NCI-H69 (cell line): Measurements from ENCODE around the gene OGG1.
A peak's percentile ranks its signal among the peaks of the same experiment; 100 is the strongest.

Experiments
- DNase-seq: peaks from one replicate; lab custom pipeline; 2025; lab: John Stamatoyannopoulos, UW

The OGG1 gene

DNA sequence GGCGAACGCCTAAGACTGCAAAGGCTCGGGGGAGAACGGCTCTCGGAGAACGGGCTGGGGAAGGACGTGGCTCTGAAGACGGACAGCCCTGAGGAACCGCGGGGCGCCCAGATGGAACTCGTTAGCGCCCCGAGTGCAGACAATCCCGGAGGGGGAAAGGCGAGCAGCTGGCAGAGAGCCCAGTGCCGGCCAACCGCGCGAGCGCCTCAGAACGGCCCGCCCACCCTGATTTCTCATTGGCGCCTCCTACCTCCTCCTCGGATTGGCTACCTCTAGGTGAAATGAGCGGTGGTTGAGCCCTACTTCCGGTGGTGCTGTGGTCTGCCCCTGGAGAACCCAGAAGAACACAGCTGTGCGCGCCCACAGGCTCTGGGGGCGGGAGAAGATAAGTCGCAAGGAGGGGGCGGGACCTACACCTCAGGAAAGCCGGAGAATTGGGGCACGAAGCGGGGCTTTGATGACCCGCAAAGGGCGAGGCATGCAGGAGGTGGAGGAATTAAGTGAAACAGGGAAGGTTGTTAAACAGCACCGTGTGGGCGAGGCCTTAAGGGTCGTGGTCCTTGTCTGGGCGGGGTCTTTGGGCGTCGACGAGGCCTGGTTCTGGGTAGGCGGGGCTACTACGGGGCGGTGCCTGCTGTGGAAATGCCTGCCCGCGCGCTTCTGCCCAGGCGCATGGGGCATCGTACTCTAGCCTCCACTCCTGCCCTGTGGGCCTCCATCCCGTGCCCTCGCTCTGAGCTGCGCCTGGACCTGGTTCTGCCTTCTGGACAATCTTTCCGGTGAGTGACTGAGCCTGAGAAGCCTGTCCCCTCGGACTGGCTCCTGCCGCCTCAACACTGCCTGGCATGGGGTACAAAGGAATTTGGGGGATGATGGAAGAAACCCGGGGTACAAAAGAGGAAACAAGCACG is at the start of gene OGG1:
Gene OGG1 (plus strand): TSS at position 308 of the 911 bp plus-strand sequence. CDS start 335 bp downstream, at position 643.
- peak; percentile 97 for DNase-seq

DNA sequence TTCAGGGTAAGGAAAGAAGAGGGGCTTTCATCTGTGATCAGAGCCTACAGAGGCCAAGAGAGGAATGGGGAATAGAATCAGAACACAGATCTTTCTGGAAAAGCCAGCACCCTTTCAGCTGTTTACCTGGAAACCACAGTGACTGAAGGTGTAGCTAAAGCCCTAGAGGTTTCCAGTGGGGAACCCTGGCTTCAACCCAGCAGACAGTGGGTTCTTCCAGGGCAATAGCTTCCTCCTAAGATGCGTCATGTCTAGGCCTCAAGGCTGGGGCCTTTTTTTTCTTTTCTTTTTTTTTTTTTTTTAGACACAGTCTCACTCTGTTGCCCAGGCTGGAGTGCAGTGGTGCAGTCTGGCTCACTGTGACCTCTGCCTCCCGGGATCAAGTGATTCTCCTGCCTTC is 49.2 kb upstream of the OGG1 start:
- no peak for DNase-seq

DNA sequence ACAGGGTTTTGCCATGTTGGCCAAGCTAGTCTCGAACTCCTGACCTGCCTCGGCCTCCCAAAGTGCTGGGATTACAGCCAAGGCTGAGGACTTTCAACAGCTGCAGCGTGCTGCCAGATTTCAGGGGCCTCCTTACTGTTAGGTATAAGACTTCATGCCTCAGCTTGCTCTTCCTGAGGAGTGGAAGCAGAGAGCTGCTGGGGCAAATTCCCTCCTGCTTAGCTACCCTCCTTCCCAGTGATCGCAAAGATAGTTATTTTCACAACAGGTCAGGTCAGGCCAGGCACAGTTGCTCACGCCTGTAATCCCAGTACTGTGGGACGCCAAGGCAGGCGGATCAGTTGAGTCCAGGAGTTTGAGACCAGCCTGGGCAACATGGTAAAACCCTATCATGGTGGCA is 48.7 kb upstream of the OGG1 start:
- DNase-seq = no peak

DNA sequence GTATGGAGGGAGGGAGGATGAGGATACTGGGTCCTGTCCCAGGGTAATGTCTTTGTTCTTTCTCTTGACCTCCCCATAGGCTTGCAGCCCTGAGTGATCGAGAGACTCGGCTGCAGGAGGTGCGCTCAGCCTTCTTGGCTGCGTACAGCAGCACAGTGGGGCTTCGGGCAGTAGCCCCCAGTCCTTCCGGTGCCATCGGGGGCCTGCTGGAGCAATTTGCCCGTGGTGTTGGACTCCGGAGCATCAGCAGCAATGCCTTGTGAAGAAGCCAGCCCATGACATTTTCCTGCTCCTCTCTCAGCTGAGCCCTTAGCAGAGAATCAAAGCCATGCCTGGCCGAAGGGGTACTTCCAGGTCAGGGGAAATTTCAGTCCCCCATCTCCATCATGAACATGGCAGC is 48.0 kb upstream of the OGG1 start:
- no peak for DNase-seq

DNA sequence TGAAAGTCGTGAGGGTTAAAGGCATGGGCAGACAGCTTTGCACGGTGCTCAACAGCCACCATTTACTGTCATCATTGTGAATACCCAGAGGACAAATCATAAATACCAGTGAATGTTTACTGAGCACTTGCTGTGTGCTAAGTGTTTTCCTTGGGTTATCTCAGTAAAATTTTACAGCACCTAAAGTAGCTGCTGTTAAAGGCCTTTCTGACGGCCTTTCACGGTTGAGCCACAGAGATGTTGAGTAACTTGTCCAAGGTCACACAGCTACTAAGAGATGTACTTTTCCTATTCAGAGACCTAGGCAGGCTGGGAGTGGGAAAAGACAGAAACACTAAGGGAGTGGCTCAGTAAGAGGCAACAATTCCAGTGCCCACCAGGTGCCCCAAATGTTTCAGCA is 46.5 kb upstream of the OGG1 start:
- DNase-seq = no peak

DNA sequence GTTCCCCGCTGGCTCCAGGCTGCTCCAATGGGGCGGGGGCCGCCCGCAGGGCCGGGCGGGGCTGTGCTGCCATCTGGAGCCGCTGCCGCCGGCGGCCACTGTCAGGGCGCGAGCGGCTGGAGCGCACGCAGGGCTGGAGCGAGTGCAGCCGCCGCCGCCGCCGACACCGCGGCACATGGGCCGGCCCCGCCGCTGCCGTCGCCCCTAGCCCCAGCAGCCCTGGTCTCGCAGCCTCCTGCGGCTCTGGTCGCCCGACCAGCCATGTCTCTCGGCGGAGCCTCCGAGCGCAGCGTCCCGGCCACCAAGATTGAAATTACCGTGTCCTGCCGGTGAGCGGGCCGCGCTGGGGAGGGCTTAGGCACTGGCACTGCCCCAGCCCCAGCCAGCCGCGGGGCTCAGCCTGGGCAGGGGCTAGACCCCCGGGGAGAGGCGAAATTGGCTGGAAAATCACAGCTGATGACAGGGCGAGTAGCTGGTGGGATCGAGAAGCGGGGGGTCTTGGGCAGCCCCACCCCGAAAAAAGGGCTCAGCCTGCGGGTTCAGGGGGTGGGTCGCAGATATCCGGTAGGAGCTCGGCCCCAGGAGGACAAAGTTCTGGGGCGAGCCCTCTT is 45.9 kb upstream of the OGG1 start, which contains the start of gene CPNE9:
Gene CPNE9 (plus strand): TSS at position 98 of the 611 bp plus-strand sequence. CDS start 164 bp downstream, at position 262.
- DNase-seq = peak; percentile 62

DNA sequence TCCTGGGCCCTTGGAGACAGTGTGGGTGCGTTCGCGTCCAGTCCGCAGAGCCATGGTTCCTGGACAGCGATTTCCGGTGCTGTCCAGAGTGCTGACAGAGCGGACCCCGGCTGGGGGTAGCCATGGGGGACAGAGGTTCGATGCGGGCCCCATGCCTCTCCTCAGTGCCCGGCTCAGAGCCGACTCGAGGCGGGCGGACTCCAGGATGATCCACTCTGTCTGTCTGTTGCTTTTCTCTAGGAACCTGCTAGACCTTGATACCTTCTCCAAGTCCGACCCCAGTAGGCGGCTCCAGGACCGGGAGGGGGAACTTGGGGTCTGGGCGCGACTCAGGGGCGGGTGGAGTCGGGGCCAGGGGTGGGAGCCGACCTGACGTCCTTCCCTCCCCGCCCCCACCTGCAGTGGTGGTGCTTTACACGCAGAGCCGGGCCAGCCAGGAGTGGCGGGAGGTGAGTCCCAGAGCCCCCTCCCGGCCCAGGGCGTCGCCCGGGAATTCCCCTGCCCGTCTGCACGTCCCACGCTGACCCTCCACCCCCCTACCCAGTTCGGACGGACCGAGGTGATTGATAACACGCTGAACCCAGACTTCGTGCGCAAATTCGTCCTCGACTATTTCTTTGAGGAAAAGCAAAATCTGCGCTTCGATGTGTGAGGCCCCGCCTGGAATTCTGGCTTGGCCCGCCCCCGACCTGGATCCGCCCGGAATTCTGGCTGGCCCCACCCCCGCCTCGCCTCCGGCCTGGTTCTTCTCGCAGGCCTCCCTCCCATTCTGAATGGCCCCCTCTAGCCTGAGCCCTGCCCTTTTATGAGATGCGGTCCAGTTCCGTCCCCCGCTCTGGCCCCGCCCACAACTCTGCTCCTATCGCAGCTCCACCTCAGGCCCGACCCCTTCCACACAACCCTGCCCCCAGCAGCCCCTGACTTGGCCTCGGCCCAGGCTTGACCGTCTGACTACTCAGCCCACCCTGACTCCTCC is 45.1 kb upstream of the OGG1 start:
- peak; percentile 41 for DNase-seq

DNA sequence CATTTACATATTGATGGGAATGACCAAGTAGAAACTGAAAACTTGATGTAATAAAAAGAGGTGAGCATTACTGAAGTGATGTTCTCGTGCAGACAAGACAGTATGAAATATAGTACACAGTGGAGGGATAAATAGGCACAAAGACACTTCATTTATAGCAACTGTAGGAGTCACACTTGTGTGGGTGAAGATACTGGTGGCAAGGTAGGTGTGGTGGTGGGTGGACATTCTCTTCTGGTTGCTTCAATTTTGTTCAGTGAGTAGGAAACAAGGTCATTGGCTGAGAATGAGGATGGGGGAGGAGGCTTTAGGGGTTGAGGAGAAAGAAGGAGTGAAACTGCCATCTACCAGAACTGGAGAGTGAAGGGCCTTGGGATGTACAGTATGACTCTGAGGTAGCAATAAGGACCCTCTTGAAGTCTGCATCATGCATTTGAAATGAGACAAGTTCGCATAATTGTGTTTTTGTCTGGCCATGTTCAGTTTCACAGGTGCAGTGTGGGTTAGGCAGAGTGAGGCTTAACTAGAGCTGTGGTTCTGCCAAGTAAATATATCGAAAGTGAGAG is 39.5 kb upstream of the OGG1 start:
- no peak for DNase-seq

DNA sequence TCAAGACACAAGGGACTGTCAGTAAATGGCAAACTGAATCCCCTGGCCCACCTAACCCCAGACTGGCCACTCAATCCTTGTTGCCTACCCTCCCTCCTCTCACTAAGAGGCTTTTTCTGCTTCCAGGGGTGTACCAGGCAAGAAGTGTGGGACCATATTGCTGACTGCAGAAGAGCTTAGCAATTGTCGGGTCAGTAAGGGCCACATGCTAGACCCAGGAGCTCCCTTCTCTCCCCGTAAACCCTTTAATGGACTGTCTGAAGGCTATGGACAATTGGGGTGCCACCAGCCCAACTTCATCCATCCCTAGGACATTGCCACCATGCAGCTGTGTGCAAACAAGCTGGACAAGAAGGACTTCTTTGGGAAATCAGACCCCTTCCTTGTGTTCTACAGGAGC is 37.3 kb upstream of the OGG1 start:
- no peak for DNase-seq

DNA sequence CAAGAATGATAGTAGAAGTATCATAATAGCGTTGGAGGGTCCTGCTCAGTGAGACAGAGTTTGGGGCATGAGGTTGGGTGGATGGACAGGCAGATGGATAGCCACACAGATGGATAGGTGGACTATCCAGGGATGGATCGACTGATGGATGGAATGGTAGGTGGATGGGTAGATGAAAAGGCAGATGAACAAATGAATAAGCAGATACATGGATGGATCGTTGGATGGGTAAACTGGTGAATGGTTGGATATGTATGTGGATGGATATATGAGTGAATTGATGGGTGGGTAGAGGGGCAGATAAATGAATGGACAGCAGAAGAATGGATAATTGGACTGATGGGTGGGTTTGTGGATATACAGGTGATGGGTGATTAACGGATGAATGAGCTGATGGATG is 36.6 kb upstream of the OGG1 start:
- no peak for DNase-seq

DNA sequence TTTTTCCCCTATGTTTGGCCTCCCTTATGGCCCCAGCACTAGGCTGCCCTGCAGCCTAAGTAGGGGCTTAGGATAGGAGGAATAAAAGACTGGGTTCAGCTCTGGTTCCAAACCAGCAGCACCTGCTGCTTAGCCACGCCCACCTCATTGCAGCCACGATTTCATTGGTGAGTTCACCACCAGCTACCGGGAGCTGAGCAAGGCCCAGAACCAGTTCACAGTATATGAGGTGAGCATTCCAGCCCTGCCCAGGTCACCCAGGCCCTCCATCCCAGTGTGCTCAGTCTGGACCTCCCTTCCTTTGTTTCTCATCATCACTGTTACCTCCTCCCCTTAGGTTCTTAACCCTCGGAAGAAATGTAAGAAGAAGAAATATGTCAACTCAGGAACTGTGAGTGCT is 34.6 kb upstream of the OGG1 start:
- DNase-seq = no peak

DNA sequence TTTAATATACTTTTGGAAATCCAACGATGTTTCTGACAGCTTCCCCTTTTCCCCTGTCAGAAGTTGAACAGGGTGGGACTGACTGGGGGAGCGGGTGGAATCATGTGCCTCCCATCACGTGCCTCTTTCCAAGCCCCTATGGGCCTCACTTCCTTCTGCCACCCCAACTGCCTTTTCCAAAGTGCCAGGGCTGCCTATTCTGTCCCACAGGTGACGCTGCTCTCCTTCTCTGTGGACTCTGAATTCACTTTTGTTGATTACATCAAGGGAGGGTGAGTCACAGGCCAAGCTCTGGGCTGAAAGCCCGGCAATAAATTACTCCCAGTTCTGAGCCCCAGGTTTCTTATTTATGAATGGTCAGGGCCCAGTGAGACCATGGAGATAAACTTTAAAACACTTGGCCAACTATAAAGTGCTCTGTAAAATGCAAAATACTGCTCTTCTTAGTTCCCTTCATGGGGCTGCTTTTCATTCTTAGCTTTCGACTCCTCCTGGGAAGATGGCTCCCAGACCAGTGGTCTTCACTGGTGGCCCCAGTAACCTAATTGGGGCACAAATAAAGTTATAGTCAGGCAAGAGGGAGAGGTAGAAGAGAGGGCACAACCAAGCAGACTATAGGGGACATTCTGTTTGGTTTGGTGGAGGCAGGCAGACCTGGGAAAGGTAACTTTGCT is 33.9 kb upstream of the OGG1 start:
- peak; percentile 53 for DNase-seq

DNA sequence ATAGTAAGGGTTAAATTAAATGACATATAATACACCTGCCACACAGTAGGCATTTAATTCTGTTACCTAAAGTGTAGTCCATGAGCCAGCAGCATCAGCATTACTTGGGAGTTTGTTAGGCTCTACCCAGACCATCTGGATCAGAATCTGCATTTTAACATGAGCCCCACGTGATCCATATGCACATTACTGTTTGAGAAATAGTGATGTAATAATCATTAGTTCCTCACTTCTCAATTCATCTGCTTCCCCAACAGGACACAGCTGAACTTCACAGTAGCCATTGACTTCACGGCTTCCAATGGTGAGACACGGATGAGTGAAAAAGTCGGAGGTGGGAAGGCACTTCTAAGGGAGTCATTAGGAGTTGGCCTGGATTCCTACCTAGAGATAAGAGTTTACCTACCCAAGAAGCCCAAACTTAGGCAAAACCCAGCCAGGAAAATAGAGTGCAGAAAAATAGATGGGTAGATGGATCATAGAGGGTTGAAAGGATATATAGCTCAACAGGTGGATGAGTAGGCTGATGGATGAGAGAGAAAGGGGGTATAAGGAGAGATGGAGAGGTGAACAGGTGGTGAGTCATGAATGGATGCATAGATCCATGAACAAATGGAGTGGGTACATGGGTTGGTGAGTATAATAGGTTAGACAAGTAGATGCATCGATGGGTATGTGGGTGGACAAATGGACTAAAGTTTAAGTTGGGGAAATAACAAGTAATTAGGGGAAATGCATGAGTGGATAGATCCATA is 32.8 kb upstream of the OGG1 start:
- no peak for DNase-seq

DNA sequence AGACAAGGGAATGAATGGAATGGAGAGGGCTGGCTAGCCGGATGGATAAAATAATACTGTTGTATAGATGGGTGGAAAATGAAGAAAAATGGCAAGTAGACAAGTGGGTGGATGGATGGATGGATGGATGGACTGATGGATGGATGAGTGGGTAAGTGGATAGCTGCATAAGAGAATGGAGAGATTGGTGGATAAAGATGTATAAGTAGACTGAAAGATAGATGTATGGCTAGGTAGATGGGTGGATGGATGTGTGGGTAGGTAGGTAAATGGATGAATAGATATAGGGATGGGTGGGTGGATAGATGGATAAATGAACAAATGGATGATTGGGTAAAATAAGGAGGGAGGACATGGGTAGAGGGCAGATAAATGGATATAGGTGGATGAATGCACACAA is 32.2 kb upstream of the OGG1 start:
- no peak for DNase-seq

DNA sequence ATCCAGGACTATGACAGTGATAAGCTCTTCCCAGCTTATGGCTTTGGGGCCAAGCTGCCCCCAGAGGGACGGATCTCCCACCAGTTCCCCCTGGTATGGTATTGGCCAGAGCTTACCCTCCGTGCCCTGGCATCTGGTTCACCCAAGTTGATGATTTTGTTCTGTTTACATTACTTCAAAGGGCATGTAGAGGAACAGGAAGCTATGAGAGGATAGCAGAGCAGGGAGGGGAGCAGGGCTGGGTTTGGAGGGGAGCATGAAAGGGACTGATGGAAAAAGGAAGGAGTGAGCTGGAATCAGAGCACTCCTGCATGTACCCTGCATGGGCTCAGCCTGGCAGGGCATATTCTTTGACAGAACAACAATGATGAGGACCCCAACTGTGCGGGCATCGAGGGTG is 31.6 kb upstream of the OGG1 start:
- DNase-seq = no peak

DNA sequence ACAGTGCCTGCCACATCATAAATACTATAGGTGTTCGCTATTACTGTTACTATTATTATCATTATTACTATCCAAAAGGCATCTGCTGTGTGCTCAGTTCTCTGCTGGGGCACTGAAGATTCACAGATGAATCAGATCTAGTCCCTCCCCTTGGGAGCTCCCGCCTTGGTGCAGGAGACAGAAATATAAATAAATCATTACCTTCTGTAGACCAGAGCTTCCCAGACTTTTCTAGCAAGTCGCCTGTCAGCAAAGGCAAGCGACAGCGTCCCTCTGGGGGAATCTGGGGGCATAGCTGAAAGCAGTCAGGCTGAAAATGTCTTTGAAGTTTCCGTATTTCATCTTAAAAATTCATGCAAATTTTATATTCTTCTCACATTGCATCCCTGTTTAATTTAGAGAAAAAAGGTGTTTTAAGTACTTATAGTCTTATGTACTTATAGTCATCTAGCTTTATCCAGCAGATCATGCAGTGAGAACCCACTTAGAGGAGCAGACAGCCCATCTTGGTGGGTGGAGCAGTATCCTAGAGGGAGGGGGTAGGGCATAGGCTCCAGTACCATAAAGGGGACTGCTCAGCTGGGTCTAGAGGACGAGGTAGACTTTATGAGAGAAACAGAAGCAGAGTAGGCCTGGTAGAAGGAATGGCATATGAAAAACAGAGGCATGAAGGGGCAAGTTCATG is 28.6 kb upstream of the OGG1 start:
- no peak for DNase-seq

DNA sequence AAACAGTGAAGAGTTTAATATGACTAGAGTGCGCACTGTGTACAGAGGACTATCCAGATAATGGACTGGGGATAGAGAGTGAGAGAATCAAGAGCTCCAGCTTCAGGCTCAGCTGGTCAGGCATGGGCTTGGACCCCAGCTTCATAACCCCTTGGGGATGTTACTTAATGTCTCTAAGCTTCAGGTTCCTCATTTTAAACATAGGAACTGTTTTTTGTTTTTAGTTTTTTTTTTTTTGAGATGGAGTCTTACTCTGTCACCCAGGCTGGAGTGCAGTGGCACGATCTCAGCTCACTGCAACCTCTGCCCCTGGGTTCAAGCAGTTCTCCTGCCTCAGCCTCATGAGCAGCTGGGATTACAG is 28.1 kb upstream of the OGG1 start:
- DNase-seq = no peak

DNA sequence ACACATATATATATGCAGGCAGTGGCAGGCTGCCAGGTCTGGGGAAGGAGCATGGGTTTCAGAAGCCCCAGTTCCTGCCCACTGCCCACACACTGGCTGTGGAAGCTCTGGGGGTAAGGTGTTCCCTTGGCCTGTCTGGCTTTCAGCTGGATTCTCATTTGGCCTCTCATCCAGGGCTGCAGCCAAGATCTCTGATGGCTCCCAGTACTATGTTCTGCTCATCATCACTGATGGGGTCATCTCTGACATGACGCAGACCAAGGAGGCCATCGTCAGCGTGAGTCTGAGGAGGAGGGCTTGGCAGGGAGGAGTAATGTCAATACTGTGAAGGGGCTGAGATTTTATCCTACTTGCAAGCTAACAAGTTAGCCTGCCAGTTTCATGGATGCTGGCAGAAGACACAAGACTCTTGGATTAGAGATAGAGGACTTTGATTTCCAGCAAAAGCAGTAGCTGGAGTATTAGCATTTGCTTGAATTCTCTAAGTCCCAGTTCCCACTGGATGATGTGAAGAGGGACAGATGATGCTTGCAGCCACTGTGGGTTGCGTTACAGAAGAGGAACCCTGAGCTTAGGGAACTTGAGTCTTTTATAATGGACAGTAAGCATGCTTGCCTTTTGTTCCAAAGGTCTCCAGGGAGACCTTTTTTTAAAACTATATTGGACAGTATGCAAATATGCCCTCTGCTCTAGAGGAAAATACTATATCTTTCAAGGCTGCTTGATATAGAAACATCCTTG is 23.8 kb upstream of the OGG1 start:
- no peak for DNase-seq

DNA sequence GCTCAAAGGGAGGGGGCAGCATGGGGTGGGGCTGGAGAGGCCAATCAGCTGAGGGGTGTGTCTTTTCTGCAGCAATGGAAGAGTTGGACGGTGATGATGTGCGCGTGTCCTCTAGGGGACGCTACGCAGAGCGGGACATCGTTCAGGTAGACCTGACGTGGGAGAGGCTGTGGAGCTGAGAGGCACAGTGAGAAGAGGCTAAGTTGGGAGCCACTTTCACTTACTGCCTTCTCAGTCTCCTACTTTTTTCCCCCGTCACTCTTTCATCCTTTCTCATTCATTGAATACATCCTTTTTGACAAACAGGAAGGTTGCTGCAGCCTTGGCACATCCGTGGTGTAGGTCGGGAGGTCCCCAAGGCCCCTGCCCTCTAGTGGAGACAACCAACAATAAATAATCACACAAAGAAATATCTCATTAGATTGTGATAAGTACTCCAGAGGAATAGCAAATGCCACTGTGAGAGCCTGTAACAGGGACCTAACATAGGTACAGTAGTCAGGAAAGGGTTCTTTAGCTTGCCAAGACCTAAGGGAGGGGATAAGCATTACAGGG is 22.6 kb upstream of the OGG1 start:
- peak; percentile 56 for DNase-seq
